Kidney (tissue), 14 donors: Measurements from ENCODE around the gene HSDL1. TPM values are rescaled to one million over a fixed set of nuclear protein-coding genes. Genes with fewer than 3 reads are reported as not detected.

Source experiments
- DNase-seq, 5 donors: peaks; one replicate each; pipeline ENCODE4 v3.0.0-alpha.2; 2013 to 2020
- FAIRE-seq: peaks from 2 replicates; lab custom pipeline; 2012; peaks lifted over from hg19 to GRCh38; lab: Jason Lieb, UNC
- H3K27ac ChIP-seq, 2 donors: one replicate each; pipeline ENCODE4 v1.7.0; 2013; ENCODE audit warnings: low read depth in 2 of 2, low read length in 2 of 2, inconsistent platforms in 1 of 2
- H3K27me3 ChIP-seq: one replicate; pipeline ENCODE4 v1.7.1; 2013; ENCODE audit warnings: low read length, inconsistent platforms; ENCODE audit not compliant: control insufficient read depth, insufficient read depth
- H3K36me3 ChIP-seq, 3 donors: one replicate each; pipeline versions ENCODE4 v1.7.0 to v1.7.1; 2013; ENCODE audit warnings: low read length in 3 of 3, control low read depth in 1 of 3, inconsistent platforms in 1 of 3; ENCODE audit not compliant: insufficient read depth in 3 of 3, control insufficient read depth in 2 of 3
- H3K4me1 ChIP-seq, 3 donors: one replicate each; pipeline versions ENCODE4 v1.7.0 to v1.7.1; 2013; ENCODE audit warnings: low read length in 3 of 3, inconsistent platforms in 1 of 3, low read depth in 1 of 3; ENCODE audit not compliant: control insufficient read depth in 2 of 3, insufficient read depth in 2 of 3
- H3K4me3 ChIP-seq, 3 donors: one replicate each; pipeline versions ENCODE4 v1.7.0 to v1.8.1; 2013; ENCODE audit warnings: low read length in 3 of 3, control low read depth in 1 of 3, inconsistent platforms in 1 of 3
- H3K9ac ChIP-seq, 3 donors: one replicate each; pipeline versions ENCODE4 v1.7.0 to v1.7.1; 2013; ENCODE audit warnings: low read length in 3 of 3, control low read depth in 1 of 3, inconsistent platforms in 1 of 3
- H3K9me3 ChIP-seq, 3 donors: one replicate each; pipeline versions ENCODE4 v1.7.0 to v1.7.1; 2013; ENCODE audit warnings: low read length in 3 of 3, control low read depth in 1 of 3, inconsistent platforms in 1 of 3; ENCODE audit not compliant: control insufficient read depth in 2 of 3, insufficient read depth in 1 of 3
- intact Hi-C: fragments of 100-400 bp; cut with DNase I; formaldehyde crosslinking; loops from one replicate; pipeline ENCODE4 v1.11.1; 2022
- polyA plus RNA-seq: library from polyadenylated mRNA; stranded (reverse); fragments of 350-450 nt; fragmentation: Illumina TruSeq; extraction: RNeasy Lipid Tissue Mini Kit (QIAGEN cat#74804); gene quantifications from one replicate; pipeline ENCODE4 v1.2.3, GENCODE V29; 2014; ENCODE audit warnings: low read depth, low replicate concordance; ENCODE audit not compliant: insufficient read depth
- total RNA-seq: library from RNA; stranded (reverse); fragmentation: NEBNext Ultra II Directional; extraction: Animal tissue kit (Norgen Biotek cat#: 25700); gene quantifications from one replicate; pipeline ENCODE4 v1.2.1, GENCODE V29; 2021
- TF ChIP-seq, protein P1 (sequence below): IDR thresholded peaks from 3 replicates; pipeline ENCODE4 v1.5.1; 2012; ENCODE audit warnings: mild to moderate bottlenecking, moderate library complexity, borderline replicate concordance; ENCODE audit not compliant: insufficient read depth; ENCODE audit errors: extremely low read depth
- donor health status: control.
- donor health status: control.
- donor health status: control.
- donor health status: control.
- donor health status: control.
- donor health status: DM: yes; HTN: yes; CAD: no.
- donor health status: Normal renal cell carcinoma (clear cell type).

HSDL1 gene
- total and polyA plus RNA-seq, 2 donors from 2014 or later: 12.1 to 13.3 TPM

DNA sequence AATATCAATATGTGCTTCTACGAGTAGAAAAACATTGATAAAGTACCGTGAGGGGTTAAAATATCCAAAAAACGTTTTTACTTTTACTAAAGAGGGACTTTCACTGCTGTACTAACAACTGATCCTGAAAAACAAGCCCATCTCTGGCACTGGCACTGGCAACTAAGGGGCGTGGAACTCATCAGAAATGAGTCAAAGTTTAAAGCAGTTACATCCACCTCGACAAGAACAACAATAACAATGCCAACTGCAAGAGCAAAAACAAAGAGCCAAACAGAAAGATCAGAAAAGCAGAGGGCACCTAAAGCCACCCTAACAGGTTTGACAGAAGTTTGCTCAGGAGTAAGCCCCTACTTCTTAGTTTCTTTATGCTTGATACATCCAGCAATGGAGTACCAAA, 41.3 kb downstream of the HSDL1 start:
- TF ChIP-seq, protein P1, sequence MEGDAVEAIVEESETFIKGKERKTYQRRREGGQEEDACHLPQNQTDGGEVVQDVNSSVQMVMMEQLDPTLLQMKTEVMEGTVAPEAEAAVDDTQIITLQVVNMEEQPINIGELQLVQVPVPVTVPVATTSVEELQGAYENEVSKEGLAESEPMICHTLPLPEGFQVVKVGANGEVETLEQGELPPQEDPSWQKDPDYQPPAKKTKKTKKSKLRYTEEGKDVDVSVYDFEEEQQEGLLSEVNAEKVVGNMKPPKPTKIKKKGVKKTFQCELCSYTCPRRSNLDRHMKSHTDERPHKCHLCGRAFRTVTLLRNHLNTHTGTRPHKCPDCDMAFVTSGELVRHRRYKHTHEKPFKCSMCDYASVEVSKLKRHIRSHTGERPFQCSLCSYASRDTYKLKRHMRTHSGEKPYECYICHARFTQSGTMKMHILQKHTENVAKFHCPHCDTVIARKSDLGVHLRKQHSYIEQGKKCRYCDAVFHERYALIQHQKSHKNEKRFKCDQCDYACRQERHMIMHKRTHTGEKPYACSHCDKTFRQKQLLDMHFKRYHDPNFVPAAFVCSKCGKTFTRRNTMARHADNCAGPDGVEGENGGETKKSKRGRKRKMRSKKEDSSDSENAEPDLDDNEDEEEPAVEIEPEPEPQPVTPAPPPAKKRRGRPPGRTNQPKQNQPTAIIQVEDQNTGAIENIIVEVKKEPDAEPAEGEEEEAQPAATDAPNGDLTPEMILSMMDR: no peak
- intact Hi-C loops: no loop called here
- DNase-seq (no peak), FAIRE-seq (no peak)
- Histone ChIP-seq H3K4me1 (peaks cover 0 to 9% (median 0%) of the 10 kb centered on the region in 3 donors), H3K9me3 (no peaks in the 10 kb centered on the region), H3K4me3 (no peak overlapping the region), H3K27me3 (no peaks in the 10 kb centered on the region), H3K9ac (no peak overlapping the region), H3K27ac (no peak overlapping the region), H3K36me3 (peaks cover 0 to 2% (median 0%) of the 10 kb centered on the region in 3 donors)

DNA sequence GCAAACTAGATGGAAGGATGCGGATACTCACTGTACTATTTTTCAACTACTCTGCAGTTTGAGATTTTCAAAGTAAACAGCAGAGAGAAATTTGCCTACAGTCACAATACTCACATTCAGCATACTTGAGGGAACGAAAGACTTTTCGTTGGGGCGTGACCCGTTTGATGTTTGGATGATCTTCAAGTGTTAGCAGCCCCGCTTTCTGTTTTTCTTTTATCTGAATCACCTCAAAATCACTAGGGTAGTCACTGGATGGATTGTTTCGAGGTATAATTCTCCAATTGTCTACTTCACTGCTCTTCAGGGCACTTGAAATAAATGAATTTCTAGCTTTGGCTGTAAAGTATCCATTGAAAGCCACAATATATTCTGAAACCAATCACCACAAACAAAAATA, 46.0 kb downstream of the HSDL1 start:
- H3K9me3 ChIP-seq: no peaks in the 10 kb centered on the region
- peaks cover 0 to 3% (median 0%) of the 10 kb centered on the region in 3 donors for H3K4me1 ChIP-seq
- H3K9ac ChIP-seq: no peak overlapping the region
- no peak for FAIRE-seq
- H3K4me3 ChIP-seq: no peak overlapping the region
- TF ChIP-seq, protein P1: no peak
- peaks cover 0 to 37% (median 19%) of the 10 kb centered on the region in 3 donors for H3K36me3 ChIP-seq
- H3K27me3 ChIP-seq: no peaks in the 10 kb centered on the region
- intact Hi-C loops: no loop called here
- DNase-seq: no peak
- H3K27ac ChIP-seq: no peak overlapping the region

DNA sequence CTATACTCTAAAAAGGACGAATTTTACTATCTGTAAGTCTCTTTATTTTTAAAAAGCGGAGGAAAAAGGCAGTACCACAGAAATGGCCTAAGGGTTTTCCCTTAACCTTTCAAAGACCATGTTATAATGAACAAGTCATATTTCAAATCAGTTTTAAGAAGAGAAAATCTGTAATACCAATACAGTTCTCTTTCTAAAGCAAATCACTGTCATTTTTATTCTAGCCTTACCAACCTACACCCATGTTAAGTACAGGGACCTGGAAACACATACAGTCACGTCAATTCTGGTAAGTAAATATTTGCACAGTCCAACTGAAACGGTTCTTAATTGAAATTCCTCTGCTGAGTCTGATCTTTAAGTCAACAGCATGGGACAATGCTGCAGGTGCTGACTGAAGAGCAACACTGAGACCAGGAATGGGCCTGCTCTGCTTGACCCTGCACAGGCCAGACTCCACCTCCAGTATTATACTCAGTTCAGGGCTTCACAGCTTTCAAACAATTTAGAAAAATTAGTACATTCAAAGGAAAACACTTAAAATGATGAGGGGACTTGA, 48.5 kb downstream of the HSDL1 start:
- no peak overlapping the region for H3K27ac ChIP-seq
- DNase-seq (peak in 1 of 5 donors; percentile 21), FAIRE-seq (no peak)
- H3K4me3 ChIP-seq: no peak overlapping the region
- H3K9ac ChIP-seq: no peak overlapping the region
- TF ChIP-seq, protein P1: no peak
- H3K27me3 ChIP-seq: no peaks in the 10 kb centered on the region
- intact Hi-C loops: no loop called here
- no peaks in the 10 kb centered on the region for H3K4me1 ChIP-seq
- H3K9me3 ChIP-seq: no peaks in the 10 kb centered on the region
- peaks cover 3 to 55% (median 37%) of the 10 kb centered on the region in 3 donors for H3K36me3 ChIP-seq

DNA sequence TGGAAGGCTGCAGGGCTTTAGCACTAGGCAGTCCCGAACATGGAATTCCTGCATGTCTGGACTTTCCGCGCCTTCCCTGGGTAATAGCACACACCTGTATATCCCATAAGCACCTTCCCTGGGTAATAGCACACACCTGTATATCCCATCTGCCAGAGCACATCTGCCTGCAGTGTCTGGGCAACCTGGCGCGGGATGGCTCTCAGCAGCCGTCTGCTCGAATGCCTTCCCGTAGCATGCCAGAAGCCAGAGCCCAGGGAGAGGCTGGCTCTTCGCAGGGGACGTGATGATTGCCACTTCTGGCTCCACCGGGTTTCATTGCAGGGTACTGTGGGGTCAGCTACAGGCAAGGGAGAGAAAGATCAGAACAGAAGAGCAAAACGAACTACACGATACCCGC, 49.5 kb downstream of the HSDL1 start:
- Histone ChIP-seq H3K27ac (no peak overlapping the region), H3K4me1 (no peaks in the 10 kb centered on the region), H3K36me3 (peaks cover 3 to 55% (median 41%) of the 10 kb centered on the region in 3 donors), H3K4me3 (no peak overlapping the region), H3K9me3 (no peaks in the 10 kb centered on the region), H3K27me3 (no peaks in the 10 kb centered on the region), H3K9ac (no peak overlapping the region)
- intact Hi-C loops: no loop called here
- FAIRE-seq: no peak
- DNase-seq: no peak
- TF ChIP-seq, protein P1: no peak
